Neutrophil (primary cell): ENCODE measurements around the gene DOK3.

ENCODE experiments used
- H3K27ac ChIP-seq: fragments of 200-600 bp; sonication (generic); 2 replicates; pipeline ENCODE4 v1.5.1; 2016; ENCODE audit warnings: mild to moderate bottlenecking, moderate library complexity
- H3K27me3 ChIP-seq: fragments of 200-600 bp; sonication (generic); 2 replicates; pipeline ENCODE4 v1.6.0; 2016; ENCODE audit warnings: mild to moderate bottlenecking
- H3K36me3 ChIP-seq: fragments of 200-600 bp; sonication (generic); 2 replicates; pipeline ENCODE4 v1.5.1; 2017
- H3K4me1 ChIP-seq, 2 experiments: fragments of 200-600 bp in 1 of 2; sonication (generic) in 1 of 2; 1 replicate in 1 of 2; 2 replicates in 1 of 2; pipeline versions ENCODE4 v1.5.1 to v1.6.1; 2013 to 2016; ENCODE audit warnings: low read depth in 1 of 2, low read length in 1 of 2, mild to moderate bottlenecking in 1 of 2, moderate library complexity in 1 of 2; ENCODE audit not compliant: control insufficient read depth in 1 of 2, insufficient read depth in 1 of 2
- H3K4me3 ChIP-seq, 2 experiments: fragments of 200-600 bp in 1 of 2; sonication (generic) in 1 of 2; 1 replicate in 1 of 2; 2 replicates in 1 of 2; pipeline ENCODE4 v1.5.1; 2013 to 2016; ENCODE audit warnings: low read depth in 1 of 2, low read length in 1 of 2, mild to moderate bottlenecking in 1 of 2, moderate library complexity in 1 of 2
- H3K9me3 ChIP-seq: fragments of 200-600 bp; sonication (generic); 2 replicates; pipeline ENCODE4 v1.5.1; 2016
- CTCF ChIP-seq: fragments of 200-600 bp; sonication (generic); IDR thresholded peaks from 2 replicates; pipeline ENCODE4 v1.5.1; 2016; ENCODE audit warnings: antibody characterized with exemption

Gene DOK3

GRCh38 chr5:177507165-177507564 lies 2.5 kb downstream of the DOK3 start:
- peak overlapping the region; percentile 99 for H3K27ac ChIP-seq
- peaks cover 65% of the 10 kb centered on the region for H3K36me3 ChIP-seq
- H3K4me1 ChIP-seq, result peaks cover 53 to 66% of the 10 kb centered on the region in 2 experiments
- H3K27me3 ChIP-seq, result no peaks in the 10 kb centered on the region
- peak; percentile 55 for TF ChIP-seq CTCF
- no peaks in the 10 kb centered on the region for H3K9me3 ChIP-seq
- H3K4me3 ChIP-seq, result peak overlapping the region; percentile 88 to 100

DNA sequence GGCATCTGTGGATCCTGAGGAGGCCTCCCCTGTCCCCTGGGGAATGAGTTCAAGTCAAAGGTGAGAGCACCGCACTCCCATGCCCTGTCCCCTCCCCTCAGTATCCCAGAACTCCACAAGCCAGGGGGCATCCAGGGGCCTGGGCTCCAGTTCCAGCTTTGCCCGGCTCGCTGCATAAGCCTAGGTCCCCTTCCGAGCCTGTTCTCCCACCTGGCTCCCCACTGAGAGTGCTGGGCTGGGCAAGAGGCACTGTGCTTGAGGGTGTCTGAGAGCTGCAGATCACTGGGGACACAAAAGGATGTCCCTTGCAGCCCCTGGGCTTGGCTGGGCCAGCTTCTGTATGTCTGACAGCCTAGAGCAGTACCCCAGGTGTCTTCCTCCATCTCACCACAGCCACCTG lies 4.6 kb downstream of the DOK3 start:
- TF ChIP-seq CTCF, result no peak
- Histone ChIP-seq H3K9me3 (no peaks in the 10 kb centered on the region), H3K27ac (peak overlapping the region; percentile 75), H3K4me1 (peaks cover 53 to 65% of the 10 kb centered on the region in 2 experiments), H3K4me3 (no peak overlapping the region), H3K36me3 (peaks cover 72% of the 10 kb centered on the region), H3K27me3 (no peaks in the 10 kb centered on the region)

GRCh38 chr5:177504086-177505056 lies 5.3 kb downstream of the DOK3 start:
- TF ChIP-seq CTCF, result no peak
- Histone ChIP-seq H3K27me3 (no peaks in the 10 kb centered on the region), H3K36me3 (peaks cover 72% of the 10 kb centered on the region), H3K4me3 (no peak overlapping the region), H3K27ac (peak overlapping the region; percentile 75), H3K4me1 (peaks cover 56 to 67% of the 10 kb centered on the region in 2 experiments), H3K9me3 (no peaks in the 10 kb centered on the region)

DNA sequence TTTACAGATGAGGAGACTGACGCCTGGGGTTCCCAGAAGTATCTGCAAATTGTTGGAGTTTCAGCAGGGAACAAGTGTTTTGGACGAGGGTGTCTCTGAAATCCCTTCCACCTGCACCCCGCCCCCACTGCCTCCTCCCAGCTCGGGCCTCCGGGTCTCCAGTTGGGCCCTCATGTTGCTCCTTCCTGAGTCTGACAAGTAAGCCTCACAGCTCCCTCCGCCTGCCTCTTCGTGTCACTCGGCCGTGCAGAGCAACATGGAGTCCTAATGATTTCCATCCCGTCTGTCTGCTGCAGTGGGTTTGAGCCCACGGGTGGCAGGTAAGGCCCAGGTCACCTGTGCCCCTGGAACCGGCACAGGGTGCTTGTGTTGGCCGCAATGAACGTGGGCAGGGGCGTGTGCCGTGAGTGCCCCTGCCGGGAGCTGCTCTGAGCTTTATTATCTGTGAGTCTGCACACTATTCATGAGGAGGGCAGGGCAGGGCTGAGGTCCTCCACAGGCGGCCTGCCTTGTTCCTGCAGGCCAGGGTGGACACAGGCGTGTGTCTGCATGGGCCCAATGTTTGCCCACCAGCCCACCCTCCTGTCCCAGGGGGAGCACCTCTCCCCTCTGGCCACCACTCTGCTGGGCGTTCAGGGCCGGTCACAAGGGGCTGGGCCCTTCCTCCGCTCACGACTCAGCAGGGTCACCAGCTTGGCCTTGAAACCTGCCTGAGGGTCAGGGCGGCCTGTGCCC lies 6.1 kb downstream of the DOK3 start:
- Histone ChIP-seq H3K9me3 (no peaks in the 10 kb centered on the region), H3K4me3 (no peak overlapping the region), H3K27me3 (no peaks in the 10 kb centered on the region), H3K36me3 (peaks cover 72% of the 10 kb centered on the region), H3K27ac (peak overlapping the region; percentile 75), H3K4me1 (peaks cover 61 to 62% of the 10 kb centered on the region in 2 experiments)
- TF ChIP-seq CTCF, result no peak

DNA sequence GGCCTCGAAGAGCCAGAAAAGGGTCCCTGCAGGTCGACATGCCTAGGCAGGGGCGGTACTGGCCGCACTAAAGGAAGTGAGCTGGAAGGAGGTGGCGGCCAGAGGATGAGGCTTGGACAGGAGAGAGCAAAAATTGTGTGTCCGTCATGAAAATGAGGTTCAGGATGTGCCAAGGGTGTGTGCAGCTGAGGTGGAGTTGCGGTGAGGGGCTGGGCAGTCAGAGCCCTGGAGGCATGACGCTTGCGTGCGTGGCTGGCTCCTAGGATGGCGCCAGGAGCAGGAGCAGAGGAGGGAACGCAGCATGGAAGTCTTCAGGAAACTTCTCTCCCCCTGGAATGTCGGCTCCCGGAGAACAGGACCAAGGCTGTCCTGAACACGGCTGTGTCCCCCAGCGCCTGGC lies 6.7 kb downstream of the DOK3 start:
- peaks cover 62 to 68% of the 10 kb centered on the region in 2 experiments for H3K4me1 ChIP-seq

More for the DNA sequence above, 6.7 kb downstream of the DOK3 start:
- no peak for TF ChIP-seq CTCF
- no peak overlapping the region for H3K4me3 ChIP-seq
- H3K27ac ChIP-seq, result peak overlapping the region; percentile 75
- no peaks in the 10 kb centered on the region for H3K27me3 ChIP-seq
- no peaks in the 10 kb centered on the region for H3K9me3 ChIP-seq
- peaks cover 67% of the 10 kb centered on the region for H3K36me3 ChIP-seq
